Measurements from ENCODE around the gene HOXB8.

The HOXB8 gene

DNA sequence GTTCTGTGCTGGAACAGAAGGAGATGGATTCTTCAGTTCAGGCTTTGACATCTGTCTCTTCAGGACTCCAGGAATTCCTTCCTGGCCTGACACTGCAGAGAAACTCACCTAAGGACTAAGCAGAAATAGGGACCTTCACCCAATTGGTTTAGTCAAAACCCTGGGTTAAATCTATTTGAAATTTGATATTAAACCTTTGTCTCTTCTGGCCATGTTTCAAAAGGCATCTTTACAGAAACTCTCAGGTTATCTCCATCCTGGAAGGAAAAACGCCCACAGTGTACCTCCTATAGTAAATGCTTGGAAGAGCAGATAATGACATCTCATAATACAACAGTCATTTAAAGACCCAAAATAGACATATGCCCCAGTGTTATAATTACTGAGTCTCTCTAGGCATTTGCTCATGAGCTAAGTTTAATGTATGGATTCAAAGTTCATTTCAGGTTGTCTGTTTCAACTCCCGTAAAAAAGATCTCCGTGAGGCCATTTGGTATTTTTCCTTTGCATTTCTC lies 31.3 kb downstream of the HOXB8 start:
- no peak for DNase-seq (ENCODE audit: low read depth in 2 of 2)

DNA sequence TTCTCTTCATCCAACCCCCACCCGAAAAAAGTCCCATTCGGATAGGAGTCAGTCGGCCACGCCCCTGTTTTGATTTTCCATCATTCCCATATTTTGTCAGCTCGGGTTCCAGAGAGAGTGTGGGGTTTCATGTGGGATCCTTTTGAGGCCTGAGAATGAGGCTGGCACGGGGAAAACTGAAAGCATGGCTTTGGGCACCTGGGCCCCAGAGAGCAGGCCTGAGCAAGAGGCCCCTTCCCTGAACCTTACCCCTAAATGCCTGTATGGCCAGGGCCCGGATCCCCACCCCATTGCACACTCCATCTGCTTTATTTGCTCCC lies 32.4 kb downstream of the HOXB8 start:
- DNase-seq (ENCODE audit: low read depth in 2 of 2) = no peak

DNA sequence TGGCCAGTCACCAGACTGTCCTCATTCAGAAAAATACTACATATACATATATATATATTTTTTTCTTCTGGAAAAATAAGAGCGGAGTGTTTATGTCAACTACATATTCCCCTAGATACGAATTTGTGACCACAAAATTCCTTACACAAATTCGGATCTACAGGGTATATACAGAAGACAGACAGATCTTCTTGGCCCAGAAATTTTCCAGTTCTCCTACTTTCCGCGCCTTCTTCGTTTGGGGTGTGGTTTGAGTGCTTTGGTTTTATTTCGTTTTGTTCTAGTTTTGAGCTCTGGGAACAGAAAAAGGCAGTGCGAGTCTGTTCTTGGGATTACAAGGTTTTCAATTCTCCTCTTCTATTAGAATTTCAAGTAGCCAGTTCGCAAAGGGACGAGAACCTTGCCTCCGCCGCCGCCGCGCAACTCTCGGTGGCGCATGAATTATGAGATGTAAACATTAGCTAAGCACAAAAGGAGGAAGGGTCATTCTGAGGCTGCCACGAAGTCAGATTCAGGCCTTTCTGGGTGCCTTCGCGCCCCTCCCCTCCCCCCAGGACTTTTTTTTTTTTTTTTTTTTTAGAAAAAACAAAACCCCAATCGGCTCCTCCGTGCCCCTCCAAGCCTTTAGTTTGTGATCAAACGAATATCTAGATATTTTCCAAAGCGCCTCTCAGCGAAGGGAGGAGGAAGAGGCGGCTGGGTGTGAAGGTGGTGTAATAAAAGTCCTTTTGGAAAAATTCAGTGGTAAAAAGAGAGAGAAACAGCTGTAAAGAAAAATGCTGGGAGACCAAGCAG lies 35.1 kb downstream of the HOXB8 start:
- no peak for DNase-seq (ENCODE audit: low read depth in 2 of 2)

DNA sequence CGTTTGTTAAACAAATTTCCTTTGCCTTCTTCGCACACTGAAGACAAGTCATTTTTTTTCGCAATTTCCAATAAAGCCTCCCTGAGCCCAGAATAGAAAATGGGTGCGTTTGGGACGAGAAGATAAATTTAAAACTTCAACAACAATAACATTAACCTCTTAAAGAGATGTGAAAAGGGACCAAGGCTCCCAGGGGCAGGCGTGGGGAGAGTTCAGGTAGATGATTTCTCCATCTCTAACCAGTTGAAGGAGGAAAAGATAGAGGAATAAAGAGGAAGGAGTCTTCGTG lies 35.7 kb downstream of the HOXB8 start:
- DNase-seq (ENCODE audit: low read depth in 2 of 2) = no peak

DNA sequence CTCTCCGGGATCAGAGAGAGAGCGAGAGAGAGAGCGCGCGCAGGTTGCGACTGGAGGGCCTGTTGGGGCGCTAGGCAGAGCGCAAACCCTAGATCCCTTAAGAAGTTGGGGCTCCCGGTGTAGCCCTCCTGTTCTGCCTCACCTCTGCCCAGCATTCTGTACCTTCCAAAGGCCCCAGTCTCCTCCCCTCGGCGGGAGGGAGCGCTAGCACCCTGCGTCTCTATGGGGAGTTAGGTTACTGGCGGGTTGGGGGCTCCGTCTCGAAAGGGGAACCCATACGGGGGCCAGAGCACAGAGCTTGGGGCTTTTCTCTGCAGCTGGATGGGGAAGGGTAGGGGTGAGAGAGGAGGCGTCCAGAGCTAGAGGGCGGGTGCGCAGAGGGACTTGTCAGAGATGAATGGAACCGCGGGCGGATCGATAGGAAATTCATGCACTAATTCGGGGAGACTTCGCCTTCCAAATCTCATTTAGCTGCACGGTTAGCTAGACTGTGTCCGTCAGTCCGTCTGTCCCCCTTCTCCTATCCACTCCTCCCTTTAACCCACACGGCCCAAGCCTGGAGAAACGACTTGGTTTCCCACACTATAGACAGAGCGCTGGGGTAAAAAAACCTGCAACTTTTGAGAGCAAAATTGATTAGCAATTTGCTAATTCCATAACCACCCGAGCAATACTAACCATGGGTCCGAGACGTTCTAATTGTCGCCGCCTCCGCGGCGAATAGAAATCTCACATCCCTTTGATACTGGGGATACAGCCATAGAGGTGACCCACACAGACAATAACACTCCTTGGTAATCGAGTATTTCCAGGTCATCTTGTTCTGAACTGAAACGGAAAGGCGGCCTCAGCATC lies 36.2 kb downstream of the HOXB8 start:
- DNase-seq (ENCODE audit: low read depth in 2 of 2) = no peak

DNA sequence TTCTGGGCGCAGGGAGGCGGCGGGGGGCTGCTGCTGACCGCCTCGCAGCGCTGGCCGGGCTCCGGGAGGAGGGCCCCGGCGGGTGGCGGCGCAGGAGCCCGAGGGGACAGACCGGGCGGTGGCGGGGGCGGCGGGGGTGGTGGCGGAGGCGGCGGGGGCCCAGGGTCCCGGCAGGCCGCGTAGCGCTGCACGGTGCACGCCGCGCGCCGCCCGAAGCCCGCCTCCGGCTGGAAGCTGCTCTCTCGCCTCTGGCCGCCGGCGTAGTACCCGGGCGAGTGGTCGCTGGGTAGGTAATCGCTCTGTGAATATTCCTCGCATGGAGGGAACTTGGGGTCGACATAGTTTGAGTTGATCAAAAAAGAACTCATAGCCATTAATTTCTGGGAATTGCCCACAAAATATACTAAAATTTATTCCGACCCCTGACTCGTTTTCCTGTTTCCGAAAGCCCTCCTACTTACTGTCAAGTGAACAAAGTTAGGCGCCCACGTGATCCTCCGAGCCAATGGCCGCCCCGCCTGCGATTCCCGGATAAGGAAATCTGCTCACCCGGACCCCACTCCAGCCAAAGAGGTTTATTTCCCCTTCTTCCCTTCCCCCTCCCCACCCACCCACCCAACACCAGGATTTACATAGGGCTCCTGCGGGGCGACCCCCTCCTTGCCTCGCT lies 37.0 kb downstream of the HOXB8 start, which contains the start of gene HOXB4:
HOXB4 (minus strand) TSS at position 405 of the 670 bp plus-strand sequence; CDS start at position 374, 31 bp downstream.
- peak in 1 of 2 experiments; percentile 65 for DNase-seq (ENCODE audit: low read depth in 2 of 2)

DNA sequence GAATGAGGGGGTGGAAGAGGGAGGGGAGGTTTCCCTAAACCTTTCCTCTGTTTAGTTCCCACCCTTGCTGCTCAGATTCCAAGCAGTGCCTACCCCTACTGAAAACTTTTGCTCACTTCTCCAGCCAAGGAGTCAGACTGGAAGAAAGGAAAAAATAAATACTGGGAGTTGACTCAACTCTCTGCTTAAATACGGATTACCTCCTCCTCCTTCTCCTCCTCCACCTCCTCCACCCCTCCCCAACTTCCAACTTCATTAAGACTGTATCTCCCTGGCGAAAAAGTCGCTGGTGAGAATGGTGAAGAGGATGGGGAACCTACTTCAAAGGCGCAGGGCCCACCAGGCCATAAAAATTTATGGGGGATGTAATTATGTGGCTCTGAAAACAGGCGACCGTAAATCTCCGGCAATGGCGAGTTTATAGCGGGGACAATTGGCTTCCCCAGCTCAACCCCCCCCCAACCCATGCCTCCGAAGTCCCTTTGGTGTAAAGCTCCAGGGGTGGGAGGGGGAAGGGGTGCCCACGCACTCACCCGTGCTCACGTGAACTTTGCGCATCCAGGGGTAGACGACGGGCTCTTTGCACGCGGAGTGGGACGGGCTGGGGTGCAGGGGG lies 37.7 kb downstream of the HOXB8 start:
- DNase-seq (ENCODE audit: low read depth in 2 of 2) = no peak

DNA sequence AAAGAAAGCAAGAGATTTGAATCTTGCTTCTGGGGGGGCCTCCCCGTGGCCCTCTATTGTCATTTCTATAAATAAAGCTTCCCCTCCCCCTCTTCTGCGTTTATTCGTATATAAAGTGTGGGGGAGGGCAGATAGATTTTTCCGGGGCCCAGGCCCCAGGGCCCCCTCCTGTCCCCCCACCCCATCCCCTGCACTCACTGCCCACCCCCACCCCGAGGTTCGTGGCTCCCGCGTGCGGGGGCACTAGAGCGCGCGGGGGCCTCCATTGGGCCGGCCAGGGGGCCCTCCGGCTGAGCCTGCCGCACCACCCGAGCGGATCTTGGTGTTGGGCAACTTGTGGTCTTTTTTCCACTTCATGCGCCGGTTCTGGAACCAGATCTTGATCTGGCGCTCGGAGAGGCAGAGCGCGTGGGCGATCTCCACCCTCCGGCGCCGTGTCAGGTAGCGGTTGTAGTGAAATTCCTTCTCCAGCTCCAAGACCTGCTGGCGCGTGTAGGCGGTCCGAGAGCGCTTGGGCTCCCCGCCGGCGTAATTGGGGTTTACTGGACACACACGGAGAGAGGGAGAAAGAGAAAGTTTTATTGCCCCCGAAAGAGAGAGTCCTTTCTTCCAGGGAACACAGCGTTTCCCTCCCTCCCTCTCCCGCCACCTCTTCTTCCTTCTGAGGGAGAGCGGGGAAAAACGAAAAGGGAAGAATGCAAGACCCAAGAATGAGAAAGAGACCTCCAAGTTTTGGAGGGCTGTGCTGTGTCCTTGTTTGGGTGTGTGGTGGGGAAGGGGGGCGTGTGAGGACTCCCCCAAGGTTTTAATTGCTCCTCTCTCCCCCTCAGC lies 38.4 kb downstream of the HOXB8 start:
- no peak for DNase-seq (ENCODE audit: low read depth in 2 of 2)

DNA sequence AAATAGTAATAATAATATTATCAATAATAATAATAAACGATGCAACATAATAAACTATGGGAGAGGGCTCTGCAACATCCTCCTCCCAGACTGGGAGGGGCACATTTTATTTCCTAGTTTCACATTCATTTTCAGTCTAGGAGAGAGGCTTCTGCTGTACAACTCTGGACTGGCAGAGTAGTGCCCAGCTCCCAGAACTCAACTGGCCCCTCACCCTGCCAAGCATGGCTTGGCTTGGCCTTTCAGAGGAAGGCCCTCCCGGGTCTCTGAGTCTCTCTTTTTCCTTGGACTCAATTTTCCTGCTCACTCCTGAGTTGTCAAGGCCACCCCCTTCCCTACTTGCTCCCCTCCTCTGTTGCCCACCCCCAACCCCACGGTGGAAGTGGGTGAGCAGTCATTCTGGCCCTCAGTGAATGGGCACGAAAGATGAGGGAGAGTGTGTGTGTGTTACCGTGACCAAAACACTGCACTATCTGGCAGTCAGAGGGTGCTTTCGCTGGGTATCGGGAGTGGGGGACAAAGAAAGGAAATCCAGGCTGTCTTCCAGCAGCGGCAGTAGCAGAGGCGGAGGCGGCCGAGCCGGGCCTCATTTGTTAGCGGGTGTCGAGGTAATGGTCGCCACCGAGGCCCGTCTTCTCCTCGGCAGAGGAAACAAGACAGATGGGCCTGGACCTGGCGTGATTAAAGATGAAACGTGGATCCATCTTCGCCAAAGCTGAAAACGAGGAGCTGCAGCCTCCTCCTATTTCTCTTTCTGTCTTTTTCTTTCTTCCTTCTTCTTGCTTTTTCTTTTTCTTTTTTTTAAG lies 39.2 kb downstream of the HOXB8 start:
- no peak for DNase-seq (ENCODE audit: low read depth in 2 of 2)

DNA sequence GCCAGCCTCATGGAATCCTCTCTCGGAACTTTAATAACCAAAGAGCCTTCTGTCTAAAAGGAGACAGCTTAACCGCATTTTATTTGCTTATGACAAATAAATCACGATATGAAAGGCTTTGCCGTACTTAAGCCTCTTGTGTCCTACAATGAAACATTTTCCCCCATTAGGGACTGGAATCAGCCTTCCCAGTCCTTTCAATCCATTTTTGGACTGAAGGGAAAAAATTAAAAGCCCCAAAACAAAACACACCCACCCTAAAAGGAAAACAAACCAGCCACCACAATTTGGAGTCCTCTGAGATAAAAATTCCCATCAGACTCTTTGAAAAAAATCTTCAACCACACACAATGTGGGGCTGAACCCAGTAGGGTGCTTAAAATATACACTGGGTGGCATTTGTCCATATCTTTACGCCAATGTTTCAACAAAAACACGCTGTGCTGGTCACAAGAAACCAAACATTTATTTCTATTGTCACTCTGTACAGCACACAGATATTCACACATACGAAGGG lies 40.0 kb downstream of the HOXB8 start:
- DNase-seq (ENCODE audit: low read depth in 2 of 2) = no peak

DNA sequence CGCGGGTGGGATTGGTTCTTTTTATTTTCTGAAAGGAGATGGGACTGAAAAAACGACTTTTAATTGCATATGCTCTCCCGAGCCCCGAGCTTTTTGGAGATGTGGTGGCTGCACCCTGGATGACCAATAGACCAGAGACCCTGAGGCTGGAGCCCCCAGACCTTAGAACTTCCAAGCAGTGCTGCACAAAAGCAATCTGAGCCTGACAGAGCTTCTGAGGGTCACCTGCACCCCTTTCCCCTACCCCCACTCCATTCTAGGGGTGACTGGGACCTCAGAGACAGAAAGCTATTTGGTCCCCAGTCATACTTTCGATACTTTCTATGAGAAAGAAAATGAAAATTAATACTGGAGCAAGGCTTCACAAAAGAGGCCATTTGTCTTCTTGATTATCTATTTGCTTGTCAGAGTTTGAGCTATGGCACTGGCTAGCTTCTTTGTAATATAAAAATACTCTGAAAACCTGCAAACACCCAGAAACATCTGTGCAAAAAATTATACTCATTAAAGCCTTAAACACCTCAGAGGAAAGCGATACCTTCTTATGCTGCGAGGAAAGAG lies 40.5 kb downstream of the HOXB8 start:
- DNase-seq (ENCODE audit: low read depth in 2 of 2) = no peak

DNA sequence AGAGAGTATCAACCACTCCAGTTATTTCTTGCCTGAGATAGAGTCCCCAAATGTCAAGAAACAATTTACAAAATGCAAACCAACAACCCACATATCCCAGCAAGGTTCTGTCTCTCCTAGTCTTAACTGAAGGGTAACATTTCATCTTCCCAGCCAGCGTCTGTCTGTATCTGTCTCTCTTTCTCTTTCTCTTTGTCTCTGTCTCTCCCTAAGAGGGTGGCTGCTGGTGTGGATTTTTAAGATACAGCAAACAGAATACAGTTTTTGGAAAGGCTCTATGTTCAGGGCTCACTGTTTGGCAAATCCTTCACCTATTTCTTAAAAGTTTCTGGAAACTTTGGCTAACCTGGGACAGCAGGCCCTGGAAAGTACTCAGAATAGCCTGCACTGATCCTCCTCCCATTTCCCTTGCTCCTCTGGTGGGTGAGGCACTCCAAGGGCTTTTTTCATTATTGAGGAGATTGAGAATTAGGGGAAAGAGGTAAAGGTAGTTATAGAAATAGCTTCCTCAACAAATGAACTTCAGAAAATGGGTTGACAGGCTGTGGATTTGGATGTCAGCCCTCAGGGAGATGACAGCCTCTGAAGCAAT lies 43.2 kb downstream of the HOXB8 start:
- DNase-seq (ENCODE audit: low read depth in 2 of 2) = no peak

DNA sequence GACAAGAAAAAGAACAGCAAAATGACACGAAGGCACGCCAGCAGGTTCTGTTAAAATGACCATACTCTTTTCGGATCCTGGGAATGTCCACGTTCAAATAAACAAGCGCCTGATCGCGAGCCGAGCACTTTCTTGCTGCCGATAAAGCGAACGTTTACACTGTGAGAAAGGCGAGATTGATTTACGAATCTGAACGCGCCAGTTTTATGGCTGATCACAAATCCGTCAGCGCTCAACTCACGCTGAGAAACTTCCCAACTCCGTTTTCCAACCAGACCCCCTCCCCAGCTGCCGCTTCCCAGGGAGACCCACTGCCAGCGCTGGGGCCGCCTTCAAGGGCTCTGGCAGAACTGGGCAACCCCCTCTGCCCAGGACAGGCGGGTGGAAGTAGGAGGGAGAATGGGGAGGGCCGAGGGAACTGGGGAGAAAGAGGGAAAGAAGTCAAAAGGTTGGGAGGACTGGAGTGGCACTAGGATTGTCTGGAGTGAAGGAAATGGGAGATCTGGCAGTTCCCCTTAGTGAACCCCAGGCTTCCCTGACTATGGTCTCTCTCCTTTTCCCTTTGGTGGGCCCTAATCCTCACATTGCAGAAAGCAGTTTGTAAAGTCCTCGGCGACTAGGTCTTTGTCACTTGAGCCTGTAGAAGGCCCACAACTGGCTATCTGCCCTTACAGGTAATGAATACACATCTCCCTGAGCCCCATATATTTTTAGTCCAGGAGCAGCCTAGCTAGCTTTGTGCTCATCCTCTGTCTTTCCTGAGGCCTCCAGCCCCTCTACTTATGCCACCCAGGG lies 43.9 kb downstream of the HOXB8 start:
- no peak for DNase-seq (ENCODE audit: low read depth in 2 of 2)

DNA sequence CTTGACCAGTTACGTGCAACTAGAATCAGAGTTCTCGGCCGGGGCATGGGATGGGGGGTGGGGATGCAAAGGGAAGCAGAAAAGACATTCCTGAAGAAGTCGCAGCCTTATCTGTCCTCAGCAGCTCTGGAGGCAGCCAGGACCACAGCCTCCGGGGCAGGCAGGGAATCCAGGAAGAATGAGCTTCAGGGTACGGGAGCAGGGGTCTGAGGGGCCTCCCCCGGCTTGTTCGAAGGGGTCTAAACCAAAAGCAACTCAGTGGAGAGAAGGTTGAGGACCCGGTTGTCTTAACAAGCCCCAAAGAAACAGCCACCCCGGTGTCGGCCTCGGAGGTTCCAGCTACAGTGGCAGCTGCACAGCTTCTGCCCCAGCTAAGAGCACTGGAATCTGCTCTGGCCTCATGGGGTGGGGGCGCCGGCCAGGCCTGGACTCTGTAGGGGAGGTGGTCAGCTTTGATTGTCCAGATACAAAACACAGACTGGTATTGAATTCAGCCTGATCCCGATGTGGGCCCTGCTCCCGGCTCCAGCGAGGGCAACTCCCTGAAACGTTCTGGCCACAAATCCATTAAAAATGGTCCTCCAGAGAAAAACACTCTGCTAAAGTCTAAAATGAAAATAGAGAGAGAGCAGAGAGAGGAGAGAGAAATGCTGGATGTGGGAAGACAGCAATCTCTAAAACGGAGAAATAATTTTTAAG lies 44.6 kb downstream of the HOXB8 start:
- no peak for DNase-seq (ENCODE audit: low read depth in 2 of 2)

DNA sequence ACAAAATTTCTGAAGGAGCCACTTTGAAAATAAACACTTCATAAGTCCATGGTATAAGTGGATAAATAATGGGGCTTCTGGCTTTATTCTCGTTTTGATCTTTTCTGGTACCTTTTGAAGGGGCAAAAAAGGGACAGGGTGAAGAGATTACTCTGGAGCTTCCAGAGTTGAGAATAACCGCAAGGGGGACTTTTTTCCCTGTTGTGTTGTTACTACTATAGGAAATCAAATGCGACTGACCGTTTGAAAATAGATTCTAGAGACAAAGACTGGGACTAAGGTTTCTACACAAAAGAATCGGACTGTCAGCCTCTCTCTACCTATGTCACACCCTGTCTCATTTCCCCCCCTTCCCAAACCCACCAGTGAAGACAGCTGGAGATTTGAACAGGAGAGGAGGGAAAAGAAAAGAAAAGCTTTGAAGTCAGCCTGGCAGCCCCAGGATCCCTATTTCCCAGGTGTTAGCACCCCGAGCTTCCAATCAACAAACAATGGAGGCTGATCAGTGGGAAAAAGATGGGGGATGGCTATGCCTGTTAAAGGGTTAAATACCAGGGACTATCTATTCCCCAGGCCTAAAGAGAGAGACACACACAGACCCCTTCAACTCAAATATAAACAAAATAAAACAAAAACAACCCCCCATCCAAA lies 45.3 kb downstream of the HOXB8 start:
- DNase-seq (ENCODE audit: low read depth in 2 of 2) = no peak

DNA sequence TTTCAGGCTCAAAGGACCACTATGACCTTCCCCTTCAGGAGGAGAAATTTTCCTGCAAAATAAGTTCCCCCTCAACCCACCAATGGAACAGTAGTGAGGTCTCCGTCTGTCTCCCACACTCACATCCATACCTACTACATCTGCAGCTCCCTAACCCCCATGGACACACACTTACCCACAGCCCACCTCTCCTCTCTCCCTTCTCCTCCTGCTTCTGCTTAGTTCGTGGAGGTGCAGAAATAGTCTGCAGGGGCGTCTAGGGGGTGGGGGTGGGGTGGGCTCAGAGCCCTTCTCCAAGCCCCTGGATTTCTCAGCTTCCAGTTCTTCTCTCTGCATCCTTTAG lies 45.9 kb downstream of the HOXB8 start:
- no peak for DNase-seq (ENCODE audit: low read depth in 2 of 2)

DNA sequence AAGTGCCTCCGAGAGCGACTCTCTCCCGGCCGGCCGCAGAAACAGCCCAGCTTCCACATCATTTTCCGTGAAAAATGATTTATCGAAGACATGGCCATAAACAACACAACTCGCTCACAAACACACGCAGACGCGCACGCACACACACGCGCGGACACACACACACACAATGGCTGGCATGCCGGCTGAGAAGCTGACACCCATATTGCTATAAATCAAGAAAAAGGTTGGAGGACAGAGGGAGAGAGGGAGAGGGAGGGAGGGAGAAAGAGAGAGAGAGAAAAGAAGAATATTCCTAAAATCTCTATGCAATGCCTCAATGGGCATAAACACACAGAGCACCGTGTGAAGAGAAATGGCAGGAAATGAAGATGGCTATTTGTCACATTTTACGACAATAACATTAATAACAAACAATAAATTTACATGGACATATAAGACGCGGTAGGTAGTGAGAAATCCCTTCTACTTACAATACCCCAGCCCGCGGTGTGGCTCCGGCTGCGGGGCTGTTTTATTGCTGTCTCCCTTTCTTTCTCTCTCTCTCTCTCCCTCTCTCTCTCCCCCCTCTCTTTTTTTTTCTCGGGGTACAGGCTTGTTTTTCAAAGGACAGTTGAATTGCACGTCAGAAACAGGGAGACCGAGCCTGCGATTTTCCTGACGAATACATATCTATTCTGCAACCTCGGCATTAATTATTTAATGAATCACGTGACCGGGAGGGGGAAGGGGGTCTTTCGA lies 46.4 kb downstream of the HOXB8 start:
- no peak for DNase-seq (ENCODE audit: low read depth in 2 of 2)

All from stimulated activated CD4-positive, alpha-beta T cell treated with anti-CD3 and anti-CD28 coated beads, Interleukin-12 subunit alpha, Interleukin-12 subunit beta, amount 100 ng/mL, for 24 hours (primary cell).